ENCODE data around the gene SBF1.

DNA sequence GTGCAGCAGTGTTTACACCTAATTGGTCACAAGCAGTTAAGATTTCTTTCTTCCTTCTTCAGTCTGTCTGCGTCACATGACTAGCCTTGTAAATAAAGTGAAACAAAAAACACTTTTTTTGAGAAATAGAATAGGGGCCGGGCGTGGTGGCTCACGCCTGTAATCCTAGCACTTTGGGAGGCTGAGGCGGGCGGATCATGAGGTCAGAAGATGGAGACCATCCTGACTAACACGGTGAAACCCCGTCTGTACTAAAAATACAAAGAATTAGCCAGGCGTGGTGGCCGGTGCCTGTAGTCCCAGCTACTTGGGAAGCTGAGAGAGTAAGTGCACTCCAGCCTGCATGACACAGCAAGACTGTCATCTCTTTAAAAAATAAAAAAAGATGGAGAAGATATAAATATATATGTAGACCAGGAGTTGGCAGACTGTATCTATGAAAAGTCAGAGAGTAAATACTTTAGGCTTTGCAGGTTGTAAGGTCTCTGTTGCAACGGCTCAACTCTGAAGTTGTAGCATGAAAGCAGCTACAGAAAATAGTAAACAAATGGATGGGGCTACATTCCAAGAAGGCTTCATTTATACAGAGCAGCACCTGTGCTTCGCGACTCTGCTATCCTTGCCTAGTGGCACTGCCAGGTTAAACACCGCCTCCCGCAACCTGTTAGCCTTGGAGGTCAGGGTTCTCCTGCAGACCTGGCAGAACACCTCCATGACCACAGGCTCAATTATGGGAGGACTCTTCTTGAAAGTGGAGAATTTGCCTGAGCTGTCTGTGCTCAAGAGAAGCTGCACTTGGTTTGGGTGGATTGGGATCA, 75.8 kb downstream of the SBF1 start:
- TF ChIP-seq POLR2A (IDR thresholded peaks at IDR 0.05) (no peak), POLR2AphosphoS5 (IDR thresholded peaks at IDR 0.05) (no peak)
- TF ChIP-seq, protein P1, sequence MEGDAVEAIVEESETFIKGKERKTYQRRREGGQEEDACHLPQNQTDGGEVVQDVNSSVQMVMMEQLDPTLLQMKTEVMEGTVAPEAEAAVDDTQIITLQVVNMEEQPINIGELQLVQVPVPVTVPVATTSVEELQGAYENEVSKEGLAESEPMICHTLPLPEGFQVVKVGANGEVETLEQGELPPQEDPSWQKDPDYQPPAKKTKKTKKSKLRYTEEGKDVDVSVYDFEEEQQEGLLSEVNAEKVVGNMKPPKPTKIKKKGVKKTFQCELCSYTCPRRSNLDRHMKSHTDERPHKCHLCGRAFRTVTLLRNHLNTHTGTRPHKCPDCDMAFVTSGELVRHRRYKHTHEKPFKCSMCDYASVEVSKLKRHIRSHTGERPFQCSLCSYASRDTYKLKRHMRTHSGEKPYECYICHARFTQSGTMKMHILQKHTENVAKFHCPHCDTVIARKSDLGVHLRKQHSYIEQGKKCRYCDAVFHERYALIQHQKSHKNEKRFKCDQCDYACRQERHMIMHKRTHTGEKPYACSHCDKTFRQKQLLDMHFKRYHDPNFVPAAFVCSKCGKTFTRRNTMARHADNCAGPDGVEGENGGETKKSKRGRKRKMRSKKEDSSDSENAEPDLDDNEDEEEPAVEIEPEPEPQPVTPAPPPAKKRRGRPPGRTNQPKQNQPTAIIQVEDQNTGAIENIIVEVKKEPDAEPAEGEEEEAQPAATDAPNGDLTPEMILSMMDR (IDR thresholded peaks at IDR 0.05): no peak

Measured in sigmoid colon (tissue), 4 donors.